SK-N-SH (cell line): ENCODE measurements around the gene SERBP1. TPM values are rescaled to one million over a fixed set of nuclear protein-coding genes. Genes with fewer than 3 reads are reported as not detected.

ENCODE experiments used
- CTCF ChIA-PET: fragments of 300-600, 350-600 bp; formaldehyde crosslinking; extraction: SDS; loops from one replicate; lab custom pipeline; 2021; lab: Yijun Ruan, JAX
- POLR2A ChIA-PET: fragments of 350-600 bp; sonication (Branson Sonifier 250); formaldehyde crosslinking; extraction: SDS; loops from one replicate; lab custom pipeline; 2020; ENCODE audit warnings: antibody characterized with exemption, inconsistent platforms; lab: Yijun Ruan, JAX
- DNase-seq: peaks from one replicate; pipeline ENCODE4 v3.0.0; 2012
- H2AFZ ChIP-seq: fragments of 200-600 bp; sonication (generic); 2 replicates; pipeline ENCODE4 v1.8.1; 2016; ENCODE audit warnings: antibody characterized with exemption, mild to moderate bottlenecking, low read depth
- H3F3A ChIP-seq: fragments of 200-600 bp; sonication (generic); replicated peaks from 2 replicates; pipeline ENCODE3; 2016; ENCODE audit warnings: antibody characterized with exemption, mild to moderate bottlenecking; ENCODE audit not compliant: insufficient read depth
- H3K27ac ChIP-seq, 2 experiments: fragments of 200-500 bp in 1 of 2; fragments of 200-600 bp in 1 of 2; sonication (Bioruptor generic) in 1 of 2; sonication (generic), shearing (Covaris generic) in 1 of 2; 2 replicates each; pipeline versions ENCODE4 v1.5.1 to v1.6.1; 2014 to 2016; ENCODE audit warnings: low read depth in 2 of 2, inconsistent platforms in 1 of 2, low read length in 1 of 2, mild to moderate bottlenecking in 1 of 2, mixed read lengths in 1 of 2
- H3K27me3 ChIP-seq: fragments of 200-600 bp; sonication (generic), shearing (Covaris generic); 2 replicates; pipeline ENCODE4 v1.6.1; 2016; ENCODE audit warnings: mixed run types; ENCODE audit not compliant: insufficient read depth
- H3K36me3 ChIP-seq, 2 experiments: fragments of 200-500 bp in 1 of 2; fragments of 200-600 bp in 1 of 2; sonication (Bioruptor generic) in 1 of 2; sonication (generic) in 1 of 2; replicated peaks in 1 of 2; 2 replicates each; pipeline versions ENCODE3 to v1.5.1; 2014 to 2016; ENCODE audit warnings: low read length in 1 of 2, mild to moderate bottlenecking in 1 of 2; ENCODE audit not compliant: insufficient read depth in 2 of 2, control insufficient read depth in 1 of 2
- H3K4me1 ChIP-seq, 2 experiments: fragments of 200-500 bp in 1 of 2; fragments of 200-600 bp in 1 of 2; sonication (Bioruptor generic) in 1 of 2; sonication (generic), shearing (Covaris generic) in 1 of 2; 2 replicates each; pipeline versions ENCODE4 v1.5.1 to v1.6.1; 2014 to 2016; ENCODE audit warnings: low read depth in 1 of 2, low read length in 1 of 2, mixed run types in 1 of 2; ENCODE audit not compliant: insufficient read depth in 2 of 2, control insufficient read depth in 1 of 2
- H3K4me2 ChIP-seq: fragments of 200-600 bp; sonication (generic), shearing (Covaris generic); 2 replicates; pipeline ENCODE4 v1.6.1; 2017; ENCODE audit warnings: mixed run types
- H3K4me3 ChIP-seq, 2 experiments: fragments of 200-500 bp in 1 of 2; fragments of 200-600 bp in 1 of 2; sonication (Bioruptor generic) in 1 of 2; sonication (generic), shearing (Covaris generic) in 1 of 2; 2 replicates each; pipeline versions ENCODE4 v1.5.1 to v1.8.1; 2014 to 2016; ENCODE audit warnings: low read depth in 2 of 2, inconsistent platforms in 1 of 2, low read length in 1 of 2, mild to moderate bottlenecking in 1 of 2, mixed read lengths in 1 of 2, moderate library complexity in 1 of 2
- H3K79me2 ChIP-seq: fragments of 200-600 bp; sonication (generic); 2 replicates; pipeline ENCODE4 v1.8.1; 2017; ENCODE audit warnings: mild to moderate bottlenecking; ENCODE audit not compliant: insufficient read depth
- H3K9ac ChIP-seq: fragments of 200-600 bp; sonication (generic); 2 replicates; pipeline ENCODE4 v1.6.1; 2017; ENCODE audit warnings: mixed run types
- H3K9me2 ChIP-seq: fragments of 200-600 bp; sonication (generic); 2 replicates; pipeline ENCODE4 v1.6.1; 2017; ENCODE audit warnings: mixed run types
- H3K9me3 ChIP-seq: fragments of 200-600 bp; sonication (generic); 2 replicates; pipeline ENCODE4 v1.6.1; 2017; ENCODE audit warnings: mixed run types, mild to moderate bottlenecking, moderate library complexity
- H4K20me1 ChIP-seq: fragments of 200-600 bp; sonication (generic); 2 replicates; pipeline ENCODE4 v1.6.1; 2017; ENCODE audit warnings: mild to moderate bottlenecking, mixed run types; ENCODE audit not compliant: insufficient read depth
- CHD2 ChIP-seq: fragments of 150-350 bp; IDR thresholded peaks from 2 replicates; pipeline ENCODE4 v1.6.1; 2018; ENCODE audit warnings: low read length; ENCODE audit not compliant: partially characterized antibody
- FOXJ3 ChIP-seq: sonication (generic); formaldehyde crosslinking; IDR thresholded peaks from 2 replicates; pipeline ENCODE4 v1.5.1; 2020; ENCODE audit warnings: mild to moderate bottlenecking, missing genetic modification reagents
- GABPA ChIP-seq: IDR thresholded peaks from 2 replicates; pipeline ENCODE4 v1.4.0; 2012; ENCODE audit warnings: low read depth, mild to moderate bottlenecking
- MXI1 ChIP-seq: IDR thresholded peaks from 2 replicates; pipeline ENCODE4 v1.6.1; 2012; ENCODE audit warnings: mild to moderate bottlenecking, low read depth, low read length, improper control_type of control experiment
- NFIC ChIP-seq: IDR thresholded peaks from 2 replicates; pipeline ENCODE4 v1.4.0; 2012; ENCODE audit warnings: borderline replicate concordance
- NRF1 ChIP-seq: IDR thresholded peaks from 2 replicates; pipeline ENCODE4 v1.6.1; 2012; ENCODE audit warnings: low read depth, mild to moderate bottlenecking, low read length
- RCOR1 ChIP-seq: fragments of 150-350 bp; IDR thresholded peaks from 2 replicates; pipeline ENCODE4 v1.6.1; 2017; ENCODE audit warnings: antibody characterized with exemption, low read length
- SMC3 ChIP-seq: IDR thresholded peaks from 2 replicates; pipeline ENCODE4 v1.6.1; 2012; ENCODE audit warnings: low read depth, low read length, improper control_type of control experiment
- TAF1 ChIP-seq: IDR thresholded peaks from 2 replicates; pipeline ENCODE4 v1.6.1; 2012; ENCODE audit warnings: low read depth, mild to moderate bottlenecking, low read length, moderate library complexity, borderline replicate concordance
- TCF12 ChIP-seq: IDR thresholded peaks from 2 replicates; pipeline ENCODE4 v1.4.0; 2012
- TEAD4 ChIP-seq: IDR thresholded peaks from 2 replicates; pipeline ENCODE4 v1.4.0; 2012; ENCODE audit warnings: mild to moderate bottlenecking, borderline replicate concordance; ENCODE audit not compliant: insufficient read depth
- YY1 ChIP-seq: IDR thresholded peaks from 2 replicates; pipeline ENCODE4 v1.4.0; 2012; ENCODE audit warnings: low read depth, mild to moderate bottlenecking
- WGBS: methylation state at CpG from one replicate; pipeline ENCODE4 v1.1.6; 2017; ENCODE audit warnings: low lambda C conversion rate; 5-methylcytosine and 5-hydroxymethylcytosine counted together
- polyA plus RNA-seq, 3 experiments: library from polyadenylated mRNA; depleted of rRNA; stranded (reverse); fragments of >200 nt; gene quantifications; 2 replicates each; pipeline ENCODE4 v1.2.3, GENCODE V29; 2012
- TF ChIP-seq, protein P1 (sequence below): IDR thresholded peaks from 2 replicates; pipeline ENCODE4 v1.4.0; 2012; ENCODE audit warnings: low read depth
- TF ChIP-seq, protein P2 (sequence below): fragments of 200-600 bp; sonication (generic); IDR thresholded peaks from 2 replicates; pipeline ENCODE4 v1.6.1; 2017; ENCODE audit warnings: antibody characterized with exemption, mild to moderate bottlenecking, moderate library complexity
- TF ChIP-seq, protein P3 (sequence below): fragments of 150-350 bp; IDR thresholded peaks from 2 replicates; pipeline ENCODE4 v1.6.1; 2016; ENCODE audit warnings: mild to moderate bottlenecking, low read depth, low read length

SERBP1 gene
- polyA plus RNA-seq, 1 of the 3 experiments (the other 2 are of a cell fraction) = 194 TPM

DNA sequence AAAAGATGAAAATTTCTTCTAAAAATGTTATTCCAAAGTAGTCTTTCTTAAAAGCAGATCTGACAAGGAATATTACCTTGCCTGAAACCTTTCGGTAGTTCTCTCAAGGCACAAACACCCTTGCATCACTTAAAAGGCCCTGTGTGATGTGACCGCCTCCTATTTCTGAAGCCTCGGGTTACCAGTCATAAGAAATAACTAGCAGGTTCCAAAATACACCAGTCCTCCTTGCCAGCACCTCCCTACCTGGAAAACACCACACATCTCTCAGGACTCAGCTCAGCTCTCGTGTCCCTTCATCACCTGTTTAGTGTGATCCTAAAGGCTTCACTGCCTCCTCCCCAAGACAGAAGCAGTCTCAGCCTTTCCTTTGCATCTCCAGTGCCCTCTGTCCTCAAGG, 35.7 kb downstream of the SERBP1 start:
- POLR2A ChIA-PET = no interaction called here
- WGBS = 97% methylated on average over 4 of the region's 4 CpGs
- no peaks in the 10 kb centered on the region for H3K9me2 ChIP-seq
- no peak overlapping the region for H3K4me3 ChIP-seq
- no peaks in the 10 kb centered on the region for H3K27me3 ChIP-seq
- no peak overlapping the region for H2AFZ ChIP-seq
- no peak overlapping the region for H3K9ac ChIP-seq
- no peak for DNase-seq
- no peaks in the 10 kb centered on the region for H3K9me3 ChIP-seq
- no peaks in the 10 kb centered on the region for H3K79me2 ChIP-seq
- no peaks in the 10 kb centered on the region for H3K4me1 ChIP-seq
- CTCF ChIA-PET = interaction anchor here (1.7 kb wide), 1 partner anchor 26 kb away, joined by 4 read pairs; no protein-coding TSS in a partner anchor
- H3F3A ChIP-seq = peaks cover 16% of the 10 kb centered on the region
- no peaks in the 10 kb centered on the region for H4K20me1 ChIP-seq
- no peaks in the 10 kb centered on the region for H3K36me3 ChIP-seq
- no peak overlapping the region for H3K27ac ChIP-seq
- TF ChIP-seq NRF1 (no peak), MXI1 (no peak), TAF1 (no peak), SMC3 (no peak), TCF12 (no peak), FOXJ3 (no peak), GABPA (no peak), NFIC (no peak)
- TF ChIP-seq, protein P1, sequence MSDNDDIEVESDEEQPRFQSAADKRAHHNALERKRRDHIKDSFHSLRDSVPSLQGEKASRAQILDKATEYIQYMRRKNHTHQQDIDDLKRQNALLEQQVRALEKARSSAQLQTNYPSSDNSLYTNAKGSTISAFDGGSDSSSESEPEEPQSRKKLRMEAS = no peak
- TF ChIP-seq, protein P2, sequence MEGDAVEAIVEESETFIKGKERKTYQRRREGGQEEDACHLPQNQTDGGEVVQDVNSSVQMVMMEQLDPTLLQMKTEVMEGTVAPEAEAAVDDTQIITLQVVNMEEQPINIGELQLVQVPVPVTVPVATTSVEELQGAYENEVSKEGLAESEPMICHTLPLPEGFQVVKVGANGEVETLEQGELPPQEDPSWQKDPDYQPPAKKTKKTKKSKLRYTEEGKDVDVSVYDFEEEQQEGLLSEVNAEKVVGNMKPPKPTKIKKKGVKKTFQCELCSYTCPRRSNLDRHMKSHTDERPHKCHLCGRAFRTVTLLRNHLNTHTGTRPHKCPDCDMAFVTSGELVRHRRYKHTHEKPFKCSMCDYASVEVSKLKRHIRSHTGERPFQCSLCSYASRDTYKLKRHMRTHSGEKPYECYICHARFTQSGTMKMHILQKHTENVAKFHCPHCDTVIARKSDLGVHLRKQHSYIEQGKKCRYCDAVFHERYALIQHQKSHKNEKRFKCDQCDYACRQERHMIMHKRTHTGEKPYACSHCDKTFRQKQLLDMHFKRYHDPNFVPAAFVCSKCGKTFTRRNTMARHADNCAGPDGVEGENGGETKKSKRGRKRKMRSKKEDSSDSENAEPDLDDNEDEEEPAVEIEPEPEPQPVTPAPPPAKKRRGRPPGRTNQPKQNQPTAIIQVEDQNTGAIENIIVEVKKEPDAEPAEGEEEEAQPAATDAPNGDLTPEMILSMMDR = no peak
- H3K4me2 ChIP-seq = no peak overlapping the region

DNA sequence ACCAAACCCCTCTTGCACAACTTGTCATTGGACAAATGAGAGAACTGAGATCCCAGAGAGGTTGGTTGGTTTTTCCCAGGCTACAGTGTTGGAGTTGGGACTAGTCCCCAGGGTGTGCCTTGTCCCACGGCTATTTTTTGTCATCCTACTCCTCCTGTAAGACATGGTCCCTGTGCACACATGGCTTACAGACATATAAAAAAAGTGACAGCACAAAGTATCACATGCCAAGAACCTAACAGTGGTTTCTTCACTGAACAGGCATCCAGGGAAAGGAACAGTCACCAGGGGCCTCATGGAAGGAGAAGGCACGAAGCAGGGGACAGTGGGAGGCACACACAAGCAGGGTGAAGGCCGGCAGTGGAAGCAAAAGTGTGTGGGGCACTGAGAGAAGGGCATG, 36.5 kb downstream of the SERBP1 start:
- Histone ChIP-seq H3K27ac (no peak overlapping the region), H3K9me2 (no peaks in the 10 kb centered on the region), H3K4me3 (no peak overlapping the region), H3K9me3 (no peaks in the 10 kb centered on the region), H3K9ac (no peak overlapping the region), H4K20me1 (no peaks in the 10 kb centered on the region), H3K36me3 (no peaks in the 10 kb centered on the region), H2AFZ (no peak overlapping the region), H3K79me2 (no peaks in the 10 kb centered on the region), H3K27me3 (no peaks in the 10 kb centered on the region), H3F3A (peaks cover 18% of the 10 kb centered on the region), H3K4me2 (no peak overlapping the region), H3K4me1 (no peaks in the 10 kb centered on the region)
- ChIA-PET CTCF (interaction anchor here (1.7 kb wide), 1 partner anchor 25 kb away, joined by 4 read pairs; no protein-coding TSS in a partner anchor), POLR2A (no interaction called here)
- TF ChIP-seq YY1 (no peak), TEAD4 (no peak), FOXJ3 (no peak), GABPA (no peak), CHD2 (no peak), MXI1 (no peak), RCOR1 (no peak)
- TF ChIP-seq, protein P3, sequence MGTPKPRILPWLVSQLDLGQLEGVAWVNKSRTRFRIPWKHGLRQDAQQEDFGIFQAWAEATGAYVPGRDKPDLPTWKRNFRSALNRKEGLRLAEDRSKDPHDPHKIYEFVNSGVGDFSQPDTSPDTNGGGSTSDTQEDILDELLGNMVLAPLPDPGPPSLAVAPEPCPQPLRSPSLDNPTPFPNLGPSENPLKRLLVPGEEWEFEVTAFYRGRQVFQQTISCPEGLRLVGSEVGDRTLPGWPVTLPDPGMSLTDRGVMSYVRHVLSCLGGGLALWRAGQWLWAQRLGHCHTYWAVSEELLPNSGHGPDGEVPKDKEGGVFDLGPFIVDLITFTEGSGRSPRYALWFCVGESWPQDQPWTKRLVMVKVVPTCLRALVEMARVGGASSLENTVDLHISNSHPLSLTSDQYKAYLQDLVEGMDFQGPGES = no peak
- no peak for DNase-seq
- WGBS = 70% methylated on average over 3 of the region's 3 CpGs
